ENCODE data around the gene CFAP97D1.

CFAP97D1 gene

DNA sequence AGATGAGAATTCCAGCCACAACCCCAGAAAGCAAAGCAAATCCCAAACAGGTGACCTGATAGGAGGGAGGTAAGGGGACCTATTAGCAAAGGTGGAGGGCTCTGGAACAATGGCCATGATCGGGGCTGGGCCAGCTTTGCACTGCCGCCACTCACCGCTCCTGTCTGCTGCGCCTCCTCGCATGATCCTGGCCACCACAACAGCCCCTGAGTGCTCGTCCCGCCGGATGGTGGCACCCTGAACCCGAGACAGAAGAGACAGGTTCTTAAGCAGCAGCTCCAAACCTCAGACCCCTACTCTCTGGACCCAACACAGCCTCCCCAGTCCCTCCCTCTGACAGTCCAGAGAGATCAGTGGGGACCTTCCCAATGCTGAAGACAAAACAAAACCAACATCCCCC, 47.4 kb downstream of the CFAP97D1 start:
- DNase-seq (ENCODE audit: low spot score) = no peak

DNA sequence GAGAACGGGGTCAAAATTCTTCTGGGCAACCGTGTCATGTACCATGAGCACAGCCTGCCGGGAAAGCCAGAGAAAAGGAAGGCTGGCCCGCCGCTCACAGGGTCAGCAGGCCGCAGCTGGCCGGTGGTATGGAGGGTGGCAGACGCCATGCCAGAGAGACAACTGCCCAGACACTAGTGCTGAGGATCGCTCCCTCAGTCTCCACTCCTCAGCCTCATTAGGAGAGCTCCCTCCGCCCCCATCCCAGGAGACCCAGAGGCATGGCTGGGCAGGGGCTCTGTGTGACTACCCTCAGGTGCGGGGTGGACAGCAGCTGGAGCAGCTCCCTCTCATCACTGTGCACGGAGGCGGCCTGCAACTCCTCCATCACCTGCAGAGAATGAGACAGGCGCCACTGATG, 49.5 kb downstream of the CFAP97D1 start:
- no peak for DNase-seq (ENCODE audit: low spot score)

DNA sequence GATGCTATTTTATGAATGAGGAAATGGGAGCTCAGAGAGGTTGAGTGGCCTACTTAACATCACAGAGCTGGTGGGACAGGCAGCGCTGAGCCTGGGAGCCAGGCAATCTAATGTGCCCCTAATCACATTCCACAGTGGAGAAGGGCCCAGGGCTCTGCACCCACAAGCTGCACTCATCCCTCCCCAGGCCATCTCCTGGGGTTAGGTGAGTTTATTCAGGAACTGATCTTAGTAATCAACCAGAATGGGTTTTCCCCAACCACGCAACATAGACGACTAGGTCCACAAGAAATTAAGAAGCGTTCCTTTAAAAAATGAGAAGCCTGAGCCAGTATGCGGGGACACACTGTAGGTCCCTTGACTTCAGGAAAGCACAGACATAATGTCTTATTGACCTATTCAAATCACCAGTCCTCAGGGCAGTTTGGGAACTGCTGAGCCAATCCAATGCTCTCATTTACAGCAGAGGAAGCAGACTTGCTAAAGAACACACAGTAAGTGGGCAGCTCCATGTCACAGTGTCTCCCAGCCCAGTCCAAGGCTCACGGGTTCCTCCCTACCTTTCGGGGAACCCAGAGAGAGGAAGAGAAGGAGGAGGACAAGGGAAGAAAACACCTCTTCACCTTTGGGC, 50.4 kb downstream of the CFAP97D1 start:
- DNase-seq (ENCODE audit: low spot score) = no peak

DNA sequence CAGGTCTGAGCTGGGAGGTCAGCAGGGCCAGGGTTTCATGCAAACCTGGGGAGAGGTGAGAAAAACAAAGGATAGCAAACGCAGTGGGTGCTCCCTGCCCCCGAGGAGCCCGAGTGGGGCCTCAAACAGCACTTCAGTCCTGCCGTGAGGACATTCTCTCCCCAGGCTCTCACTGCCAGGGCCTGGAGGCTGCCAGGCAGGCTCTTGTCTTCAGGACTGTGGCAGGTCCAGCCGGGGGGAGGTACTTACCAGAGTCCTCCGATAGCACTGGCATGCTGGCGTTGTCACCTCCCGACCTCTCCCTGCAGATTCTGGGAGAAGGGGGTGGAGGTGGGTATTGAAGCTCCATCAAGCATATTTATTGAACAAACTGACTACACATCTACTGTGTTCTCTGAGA, 51.4 kb downstream of the CFAP97D1 start:
- no peak for DNase-seq (ENCODE audit: low spot score)

DNA sequence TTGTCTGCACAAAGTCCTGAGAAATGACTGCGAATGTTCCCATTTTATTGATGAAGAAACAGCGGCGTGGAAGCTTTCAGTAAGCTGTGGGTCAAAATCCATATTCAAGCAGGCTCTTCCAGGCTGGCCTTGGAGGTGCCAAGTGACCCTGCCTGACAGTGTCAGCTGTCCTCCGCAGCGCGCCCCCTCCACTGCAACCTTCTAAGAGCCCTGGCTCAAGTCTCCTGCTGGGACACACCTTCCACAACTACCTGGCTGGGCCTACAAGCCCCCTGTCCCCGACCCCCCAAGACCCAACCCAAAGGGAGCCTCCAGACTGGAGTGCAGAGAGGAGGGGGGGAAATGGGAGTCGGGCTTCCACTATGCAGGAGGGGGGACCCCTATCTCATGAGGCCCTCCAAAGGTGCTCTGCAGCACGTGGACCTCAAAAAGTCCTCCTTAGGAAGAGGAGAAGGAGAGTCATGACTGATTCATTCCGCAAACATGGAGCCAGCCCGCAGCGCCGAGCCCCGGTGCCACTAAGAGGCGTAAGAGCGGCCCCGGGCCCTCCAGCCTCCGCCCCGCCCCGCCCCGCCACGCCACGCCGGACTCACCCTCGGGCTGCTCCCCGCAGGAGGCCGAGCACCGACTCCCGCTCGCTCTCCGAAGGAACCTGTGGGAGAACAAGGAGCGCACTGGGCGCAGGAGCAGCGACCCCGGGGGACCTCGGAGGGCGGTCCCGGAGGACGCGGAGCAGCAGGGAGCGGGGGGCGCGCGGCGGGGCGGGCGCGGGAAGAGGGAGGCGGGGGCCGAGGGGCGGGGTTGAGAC, 52.1 kb downstream of the CFAP97D1 start:
- DNase-seq (ENCODE audit: low spot score) = no peak

DNA sequence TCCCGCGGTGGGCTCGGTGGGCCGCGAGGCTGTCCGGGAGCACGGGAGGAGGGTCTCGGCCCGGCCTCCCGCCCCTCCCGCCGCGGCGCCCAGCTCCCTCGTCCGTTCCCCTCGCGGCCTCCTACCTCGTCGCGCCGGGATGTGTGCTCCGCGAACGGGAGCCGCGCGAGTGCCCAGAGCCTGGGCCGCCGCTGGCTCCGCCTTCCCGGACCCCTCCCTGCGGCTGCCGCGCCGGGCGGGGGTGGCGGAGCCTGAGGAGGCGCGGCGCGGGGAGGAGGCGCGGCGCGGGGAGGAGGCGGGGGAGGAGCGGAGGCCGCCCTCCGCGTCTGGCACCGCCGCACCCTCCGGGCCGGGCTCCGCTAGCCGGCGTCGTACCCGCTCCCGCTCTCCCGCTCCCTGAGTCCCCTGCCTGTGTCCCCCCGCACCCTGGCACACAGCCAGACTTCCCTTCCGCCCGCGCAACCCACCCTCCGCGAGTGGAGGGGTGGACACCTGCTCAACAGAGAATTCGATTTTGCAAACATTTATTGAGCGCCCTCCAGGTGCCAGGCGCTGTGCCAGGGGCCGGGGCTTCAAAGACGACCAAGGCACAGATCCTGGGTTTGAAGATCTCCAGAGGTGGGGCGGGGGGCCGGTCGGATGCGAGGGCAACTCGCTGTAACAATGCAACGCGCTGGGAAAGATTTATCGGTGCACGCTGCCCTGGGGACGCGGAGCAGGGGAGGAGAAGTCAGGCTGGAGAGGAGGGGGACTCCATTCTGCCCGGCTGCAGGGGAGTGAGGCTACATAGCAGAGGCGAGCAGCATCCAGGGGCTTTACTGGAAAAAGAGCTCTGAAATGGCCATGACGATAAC, 53.0 kb downstream of the CFAP97D1 start, which contains the start of gene MPP3:
Gene MPP3, minus strand, starts transcription at position 171 of the 854 bp plus-strand sequence. CDS start 1,240 bp downstream, outside the sequence.
- peak; percentile 66 for DNase-seq (ENCODE audit: low spot score)

DNA sequence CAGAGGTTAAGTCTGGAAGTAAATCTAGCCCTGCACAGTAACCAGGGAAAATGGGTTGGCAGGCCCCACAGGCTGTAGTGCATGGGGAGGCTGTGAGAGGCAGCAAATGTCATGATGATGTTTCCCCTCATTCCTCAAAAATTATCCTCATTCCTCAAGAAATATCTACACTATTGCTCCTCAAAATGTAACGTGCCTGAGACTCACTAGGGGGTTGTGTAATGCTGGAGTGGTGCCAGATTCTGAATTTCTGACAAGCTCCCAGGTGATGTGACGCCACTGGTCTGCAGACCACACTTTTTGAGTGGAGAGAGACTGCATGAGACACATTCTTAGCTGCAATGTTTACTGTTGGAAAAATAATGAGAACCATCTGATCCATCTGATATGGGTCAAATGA, 53.9 kb downstream of the CFAP97D1 start:
- no peak for DNase-seq (ENCODE audit: low spot score)

Data from Ammon's horn (tissue), 1 donor.